HepG2 (cell line): ENCODE results near the gene SPRED2. TPM values are rescaled to one million over a fixed set of nuclear protein-coding genes. Genes with fewer than 3 reads are reported as not detected.
A peak's percentile ranks its signal among the peaks of the same experiment; 100 is the strongest.

ENCODE experiments used
- ASH2L ChIP-seq: fragments of 300-600, 200-600 bp; sonication (generic); IDR thresholded peaks from 2 replicates; pipeline ENCODE4 v1.7.0; 2017; ENCODE audit warnings: low read depth, mild to moderate bottlenecking, moderate library complexity, mixed read lengths, low read length; ENCODE audit not compliant: insufficient read length
- ELF3 ChIP-seq: IDR thresholded peaks from 2 replicates; pipeline ENCODE4 v1.6.1; 2016; ENCODE audit warnings: missing genetic modification reagents, missing compliant biosample characterization
- FOXC1 ChIP-seq: sonication (generic); formaldehyde crosslinking; IDR thresholded peaks from 2 replicates; pipeline ENCODE4 v1.8.0; 2022; ENCODE audit warnings: mild to moderate bottlenecking, missing genetic modification reagents, borderline replicate concordance
- HCFC1 ChIP-seq: fragments of 150-350 bp; IDR thresholded peaks from 2 replicates; pipeline ENCODE4 v1.6.1; 2014; ENCODE audit warnings: low read depth, low read length
- HES4 ChIP-seq: sonication (generic); formaldehyde crosslinking; IDR thresholded peaks from 2 replicates; pipeline ENCODE4 v1.9.0; 2021; ENCODE audit warnings: mild to moderate bottlenecking, missing genetic modification reagents, borderline replicate concordance
- KLF9 ChIP-seq: IDR thresholded peaks from 2 replicates; pipeline ENCODE4 v1.6.1; 2016; ENCODE audit warnings: low read depth
- MEIS2 ChIP-seq: sonication (generic); formaldehyde crosslinking; IDR thresholded peaks from 2 replicates; pipeline ENCODE4 v1.9.0; 2021; ENCODE audit warnings: mild to moderate bottlenecking, missing genetic modification reagents
- NFYB ChIP-seq: sonication (generic); formaldehyde crosslinking; IDR thresholded peaks from 2 replicates; pipeline ENCODE4 v1.4.0; 2020; ENCODE audit warnings: missing genetic modification reagents
- PAWR ChIP-seq: sonication (generic); formaldehyde crosslinking; IDR thresholded peaks from 2 replicates; pipeline ENCODE4 v1.4.0; 2020; ENCODE audit warnings: missing genetic modification reagents, mild to moderate bottlenecking, borderline replicate concordance
- PRMT3 ChIP-seq: sonication (generic); formaldehyde crosslinking; IDR thresholded peaks from 2 replicates; pipeline ENCODE4 v1.8.1; 2022; ENCODE audit warnings: low read depth, mild to moderate bottlenecking, moderate library complexity, missing genetic modification reagents, borderline replicate concordance
- SMYD3 ChIP-seq: sonication (generic); formaldehyde crosslinking; IDR thresholded peaks from 2 replicates; pipeline ENCODE4 v1.8.1; 2023; ENCODE audit warnings: mild to moderate bottlenecking, missing genetic modification reagents
- STAG1 ChIP-seq: sonication (generic); formaldehyde crosslinking; IDR thresholded peaks from 2 replicates; pipeline ENCODE4 v1.4.0; 2020; ENCODE audit warnings: missing genetic modification reagents
- TCF12 ChIP-seq, 2 experiments: fragments of 450-650 bp in 1 of 2; sonication (generic) in 1 of 2; formaldehyde crosslinking in 1 of 2; IDR thresholded peaks; 2 replicates each; pipeline versions ENCODE4 v1.6.1 to v1.8.0; 2017 to 2022; ENCODE audit warnings: antibody characterized with exemption in 1 of 2, mild to moderate bottlenecking in 1 of 2, missing genetic modification reagents in 1 of 2, moderate library complexity in 1 of 2
- ZC3H4 ChIP-seq: sonication (generic); formaldehyde crosslinking; IDR thresholded peaks from 2 replicates; pipeline ENCODE4 v1.4.0; 2020; ENCODE audit warnings: missing genetic modification reagents, borderline replicate concordance
- ZNF354B ChIP-seq: sonication (generic); formaldehyde crosslinking; IDR thresholded peaks from 2 replicates; pipeline ENCODE4 v1.8.0; 2022; ENCODE audit warnings: mild to moderate bottlenecking, missing genetic modification reagents
- ZNF557 ChIP-seq: sonication (generic); formaldehyde crosslinking; IDR thresholded peaks from 2 replicates; pipeline ENCODE4 v1.4.0; 2020; ENCODE audit warnings: missing genetic modification reagents
- ZNF558 ChIP-seq: sonication (generic); formaldehyde crosslinking; IDR thresholded peaks from 2 replicates; pipeline ENCODE4 v1.9.0; 2022; ENCODE audit warnings: mild to moderate bottlenecking, missing genetic modification reagents, borderline replicate concordance
- ZNF788 ChIP-seq: sonication (generic); formaldehyde crosslinking; IDR thresholded peaks from 2 replicates; pipeline ENCODE4 v1.5.0; 2020; ENCODE audit warnings: mild to moderate bottlenecking, missing genetic modification reagents, borderline replicate concordance
- ZSCAN29 ChIP-seq: sonication (generic); formaldehyde crosslinking; conservative IDR thresholded peaks from 2 replicates; pipeline ENCODE4 v1.4.0; 2020; ENCODE audit warnings: mild to moderate bottlenecking, missing genetic modification reagents
- polyA plus RNA-seq, 8 experiments: library from polyadenylated mRNA; depleted of rRNA in 3 of 8; stranded (reverse) in 7 of 8; unstranded in 1 of 8; fragments of >200 nt; fragmentation: Illumina TruSeq in 4 of 8; extraction: Trizol in 4 of 8; gene quantifications; 2 replicates each; pipeline versions ENCODE4 v1.2.1 to v1.2.3, GENCODE V29; 2011 to 2016; ENCODE audit warnings: low read depth in 4 of 8, missing spikeins in 1 of 8, mixed read lengths in 1 of 8; ENCODE audit not compliant: insufficient read depth in 1 of 8
- total RNA-seq, 5 experiments: library from RNA; depleted of rRNA; stranded (reverse); fragments of >200 nt; fragmentation: Illumina TruSeq; extraction: Trizol; gene quantifications; 2 replicates each; pipeline ENCODE4 v1.2.3, GENCODE V29; 2016; ENCODE audit warnings: low read depth in 1 of 5
- TF ChIP-seq, protein P1 (sequence below): sonication (generic); formaldehyde crosslinking; IDR thresholded peaks from 2 replicates; pipeline ENCODE4 v1.4.0; 2020; ENCODE audit warnings: mild to moderate bottlenecking, low read depth, missing genetic modification reagents
- TF ChIP-seq, protein P2 (sequence below): sonication (generic); formaldehyde crosslinking; conservative IDR thresholded peaks from 2 replicates; pipeline ENCODE4 v1.8.0; 2022; ENCODE audit warnings: mild to moderate bottlenecking, moderate library complexity, missing genetic modification reagents
- TF ChIP-seq, protein P3 (sequence below): sonication (generic); formaldehyde crosslinking; IDR thresholded peaks from 2 replicates; pipeline ENCODE4 v1.5.1; 2020; ENCODE audit warnings: missing genetic modification reagents, mild to moderate bottlenecking, borderline replicate concordance
- TF ChIP-seq, protein P4 (sequence below): sonication (generic); formaldehyde crosslinking; IDR thresholded peaks from 2 replicates; pipeline ENCODE4 v1.4.0; 2020; ENCODE audit warnings: mild to moderate bottlenecking, missing genetic modification reagents

The SPRED2 gene
- total and polyA plus RNA-seq, 2 of the 13 experiments (the other 11 are each of a cell fraction or from before 2014, with no cell fraction given) = 13.0 to 37.0 TPM

DNA sequence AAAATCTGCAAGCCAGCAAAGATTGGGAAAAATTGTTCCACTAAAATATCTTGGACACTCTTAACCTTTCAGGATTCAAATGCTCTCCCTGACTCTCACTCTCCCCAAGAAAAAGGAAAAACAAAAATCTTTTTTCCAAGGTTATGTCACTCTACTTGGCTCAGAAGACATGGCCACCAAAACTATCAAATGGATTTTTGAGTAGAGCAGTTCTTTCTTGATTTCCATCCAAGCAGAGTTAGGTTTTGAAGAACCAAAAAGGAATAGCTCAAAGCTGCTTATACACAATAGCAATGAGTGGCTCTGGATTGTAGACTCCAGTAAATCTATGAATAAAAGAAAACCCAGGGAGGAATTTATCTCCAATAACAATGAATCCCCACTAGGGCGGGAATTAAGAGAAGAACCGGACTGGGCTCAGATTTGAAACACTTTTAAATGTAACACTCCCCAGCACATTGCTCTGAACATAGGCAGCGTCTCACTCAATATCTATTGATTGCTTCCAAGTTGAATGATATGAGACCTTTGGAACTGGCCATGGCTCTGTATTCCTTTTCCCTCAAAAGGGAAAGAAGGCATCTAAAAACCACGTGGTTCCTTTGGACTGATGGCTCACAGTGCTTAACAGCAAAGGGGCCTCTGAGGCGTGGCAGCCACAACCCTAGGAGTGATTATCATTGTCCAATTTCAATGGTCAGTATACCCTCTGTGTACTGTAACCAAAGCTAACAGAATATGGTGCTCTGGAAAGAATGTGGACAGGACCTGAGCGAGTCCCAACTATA lies 68.3 kb downstream of the SPRED2 start (continued):
- TF ChIP-seq ASH2L (peak; percentile 0), ZNF557 (CRISPR knock-in tag) (no peak), PAWR (CRISPR knock-in tag) (no peak), FOXC1 (CRISPR knock-in tag) (no peak), TCF12 (IDR thresholded peaks at IDR 0.05) (no peak), TCF12 (CRISPR knock-in tag; IDR thresholded peaks at IDR 0.05) (no peak), NFYB (no peak), ELF3 (CRISPR knock-in tag) (0 out of 2 replicates have a peak, but pooled peaks have one; percentile 19), ZNF788 (CRISPR knock-in tag) (no peak), HES4 (no peak), STAG1 (CRISPR knock-in tag) (no peak), HCFC1 (no peak), SMYD3 (0 out of 2 replicates have a peak, but pooled peaks have one; percentile 9), ZSCAN29 (CRISPR knock-in tag) (no peak), MEIS2 (CRISPR knock-in tag) (no peak), ZNF354B (CRISPR knock-in tag) (no peak), PRMT3 (no peak), ZC3H4 (CRISPR knock-in tag) (no peak), KLF9 (CRISPR knock-in tag) (0 out of 2 replicates have a peak, but pooled peaks have one; percentile 22), ZNF558 (CRISPR knock-in tag) (no peak)
- TF ChIP-seq, protein P1, sequence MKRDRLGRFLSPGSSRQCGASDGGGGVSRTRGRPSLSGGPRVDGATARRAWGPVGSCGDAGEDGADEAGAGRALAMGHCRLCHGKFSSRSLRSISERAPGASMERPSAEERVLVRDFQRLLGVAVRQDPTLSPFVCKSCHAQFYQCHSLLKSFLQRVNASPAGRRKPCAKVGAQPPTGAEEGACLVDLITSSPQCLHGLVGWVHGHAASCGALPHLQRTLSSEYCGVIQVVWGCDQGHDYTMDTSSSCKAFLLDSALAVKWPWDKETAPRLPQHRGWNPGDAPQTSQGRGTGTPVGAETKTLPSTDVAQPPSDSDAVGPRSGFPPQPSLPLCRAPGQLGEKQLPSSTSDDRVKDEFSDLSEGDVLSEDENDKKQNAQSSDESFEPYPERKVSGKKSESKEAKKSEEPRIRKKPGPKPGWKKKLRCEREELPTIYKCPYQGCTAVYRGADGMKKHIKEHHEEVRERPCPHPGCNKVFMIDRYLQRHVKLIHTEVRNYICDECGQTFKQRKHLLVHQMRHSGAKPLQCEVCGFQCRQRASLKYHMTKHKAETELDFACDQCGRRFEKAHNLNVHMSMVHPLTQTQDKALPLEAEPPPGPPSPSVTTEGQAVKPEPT (CRISPR knock-in tag) = no peak
- TF ChIP-seq, protein P2, sequence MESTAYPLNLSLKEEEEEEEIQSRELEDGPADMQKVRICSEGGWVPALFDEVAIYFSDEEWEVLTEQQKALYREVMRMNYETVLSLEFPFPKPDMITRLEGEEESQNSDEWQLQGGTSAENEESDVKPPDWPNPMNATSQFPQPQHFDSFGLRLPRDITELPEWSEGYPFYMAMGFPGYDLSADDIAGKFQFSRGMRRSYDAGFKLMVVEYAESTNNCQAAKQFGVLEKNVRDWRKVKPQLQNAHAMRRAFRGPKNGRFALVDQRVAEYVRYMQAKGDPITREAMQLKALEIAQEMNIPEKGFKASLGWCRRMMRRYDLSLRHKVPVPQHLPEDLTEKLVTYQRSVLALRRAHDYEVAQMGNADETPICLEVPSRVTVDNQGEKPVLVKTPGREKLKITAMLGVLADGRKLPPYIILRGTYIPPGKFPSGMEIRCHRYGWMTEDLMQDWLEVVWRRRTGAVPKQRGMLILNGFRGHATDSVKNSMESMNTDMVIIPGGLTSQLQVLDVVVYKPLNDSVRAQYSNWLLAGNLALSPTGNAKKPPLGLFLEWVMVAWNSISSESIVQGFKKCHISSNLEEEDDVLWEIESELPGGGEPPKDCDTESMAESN (CRISPR knock-in tag) = no peak
- TF ChIP-seq, protein P3, sequence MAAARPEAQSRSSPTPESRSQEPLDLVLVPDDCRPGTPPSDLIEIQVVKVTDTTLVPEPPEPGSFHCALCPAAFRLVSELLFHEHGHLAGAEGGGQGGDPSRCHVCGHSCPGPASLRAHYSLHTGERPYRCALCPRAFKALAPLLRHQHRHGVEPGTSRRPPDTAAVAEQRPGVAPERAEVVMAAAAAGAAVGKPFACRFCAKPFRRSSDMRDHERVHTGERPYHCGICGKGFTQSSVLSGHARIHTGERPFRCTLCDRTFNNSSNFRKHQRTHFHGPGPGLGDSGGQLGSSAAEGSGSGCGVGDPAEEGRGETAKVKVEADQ (CRISPR knock-in tag) = no peak
- TF ChIP-seq, protein P4, sequence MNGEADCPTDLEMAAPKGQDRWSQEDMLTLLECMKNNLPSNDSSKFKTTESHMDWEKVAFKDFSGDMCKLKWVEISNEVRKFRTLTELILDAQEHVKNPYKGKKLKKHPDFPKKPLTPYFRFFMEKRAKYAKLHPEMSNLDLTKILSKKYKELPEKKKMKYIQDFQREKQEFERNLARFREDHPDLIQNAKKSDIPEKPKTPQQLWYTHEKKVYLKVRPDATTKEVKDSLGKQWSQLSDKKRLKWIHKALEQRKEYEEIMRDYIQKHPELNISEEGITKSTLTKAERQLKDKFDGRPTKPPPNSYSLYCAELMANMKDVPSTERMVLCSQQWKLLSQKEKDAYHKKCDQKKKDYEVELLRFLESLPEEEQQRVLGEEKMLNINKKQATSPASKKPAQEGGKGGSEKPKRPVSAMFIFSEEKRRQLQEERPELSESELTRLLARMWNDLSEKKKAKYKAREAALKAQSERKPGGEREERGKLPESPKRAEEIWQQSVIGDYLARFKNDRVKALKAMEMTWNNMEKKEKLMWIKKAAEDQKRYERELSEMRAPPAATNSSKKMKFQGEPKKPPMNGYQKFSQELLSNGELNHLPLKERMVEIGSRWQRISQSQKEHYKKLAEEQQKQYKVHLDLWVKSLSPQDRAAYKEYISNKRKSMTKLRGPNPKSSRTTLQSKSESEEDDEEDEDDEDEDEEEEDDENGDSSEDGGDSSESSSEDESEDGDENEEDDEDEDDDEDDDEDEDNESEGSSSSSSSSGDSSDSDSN (CRISPR knock-in tag) = no peak
